CD4-positive, alpha-beta T cell treated with Interleukin-4 for 1 hour (primary cell): Measurements from ENCODE around the gene HSD17B14.
"Not testable (repeated sequence)": the region's sequence is repeated elsewhere in the genome, so short reads cannot be mapped to it uniquely, and the experiment has no call there.

Experiments used
- DNase-seq, 2 donors: peaks; one replicate each; pipeline ENCODE4 v3.0.0-alpha.2; 2020 to 2022

HSD17B14 gene

GRCh38 chr19:48836089-48837017, at the start of gene HSD17B14:
HSD17B14 (minus strand) TSS chr19:48836491; CDS start chr19:48836411, 80 bp downstream.
- no peak for DNase-seq

GRCh38 chr19:48883726-48884125, 47.4 kb upstream of the HSD17B14 start:
- no peak for DNase-seq

DNA sequence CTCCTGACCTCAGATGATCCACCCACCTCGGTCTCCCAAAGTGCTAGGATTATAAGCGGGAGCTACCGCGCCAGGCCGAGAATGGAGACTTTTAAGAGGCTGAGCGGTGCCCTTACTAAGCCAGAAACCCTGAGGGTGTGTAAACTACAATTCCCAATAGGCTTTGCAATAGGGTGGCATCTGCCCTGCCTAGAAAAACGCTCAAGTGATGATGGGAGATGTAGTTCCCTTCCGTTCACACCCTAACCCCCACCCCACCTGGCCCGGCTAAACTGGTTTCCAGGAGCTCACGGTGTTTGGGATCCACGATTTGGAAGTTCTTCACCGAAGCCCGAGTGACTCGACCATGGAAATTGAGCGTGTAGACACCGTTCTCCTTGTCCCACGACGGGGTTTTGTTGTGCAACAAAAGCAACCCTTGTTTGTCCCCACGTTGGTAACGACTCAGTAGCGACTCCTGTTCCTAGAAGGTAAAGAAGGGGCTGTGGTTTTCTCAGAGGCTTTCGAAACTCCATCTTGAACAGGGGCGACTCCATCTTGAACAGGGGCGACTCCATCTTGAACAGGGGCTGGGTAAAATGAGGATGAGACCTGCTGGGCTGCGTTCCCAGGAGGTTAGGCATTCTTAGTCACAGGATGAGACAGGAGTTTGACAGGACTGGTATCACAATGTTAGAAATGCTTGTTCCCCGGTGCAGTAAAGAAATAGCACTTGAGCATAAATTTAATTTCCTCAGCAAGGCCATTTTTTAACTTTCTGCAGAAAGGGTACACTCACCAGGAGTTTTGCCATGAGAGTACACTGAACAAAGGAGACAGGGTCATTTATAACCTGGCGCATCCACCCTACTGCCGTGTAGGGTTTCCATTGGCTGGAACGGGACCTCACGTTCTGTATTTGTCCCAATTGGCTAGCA, 45.7 kb upstream of the HSD17B14 start:
- peak; percentile 49 to 64 for DNase-seq

DNA sequence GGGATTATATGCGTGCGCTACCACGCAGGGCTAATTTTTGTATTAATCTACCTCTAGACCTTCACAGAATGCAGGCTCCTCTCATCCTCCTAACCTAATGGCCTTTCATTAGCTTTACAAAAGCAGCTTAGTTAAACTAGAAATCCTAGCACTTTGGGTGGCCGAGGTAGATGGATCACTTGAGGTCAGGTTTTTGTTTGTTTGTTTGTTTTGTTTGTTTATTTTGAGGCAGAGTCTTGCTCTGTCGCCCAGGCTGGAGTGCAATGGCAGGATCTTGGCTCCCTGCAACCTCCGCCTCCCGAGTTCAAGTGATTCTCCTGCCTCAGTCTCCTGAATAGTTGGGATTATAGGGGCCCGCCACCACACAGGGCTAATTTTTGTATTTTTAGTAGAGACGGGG, 43.4 kb upstream of the HSD17B14 start:
- peak in 1 of 2 donors; percentile 36 for DNase-seq

DNA sequence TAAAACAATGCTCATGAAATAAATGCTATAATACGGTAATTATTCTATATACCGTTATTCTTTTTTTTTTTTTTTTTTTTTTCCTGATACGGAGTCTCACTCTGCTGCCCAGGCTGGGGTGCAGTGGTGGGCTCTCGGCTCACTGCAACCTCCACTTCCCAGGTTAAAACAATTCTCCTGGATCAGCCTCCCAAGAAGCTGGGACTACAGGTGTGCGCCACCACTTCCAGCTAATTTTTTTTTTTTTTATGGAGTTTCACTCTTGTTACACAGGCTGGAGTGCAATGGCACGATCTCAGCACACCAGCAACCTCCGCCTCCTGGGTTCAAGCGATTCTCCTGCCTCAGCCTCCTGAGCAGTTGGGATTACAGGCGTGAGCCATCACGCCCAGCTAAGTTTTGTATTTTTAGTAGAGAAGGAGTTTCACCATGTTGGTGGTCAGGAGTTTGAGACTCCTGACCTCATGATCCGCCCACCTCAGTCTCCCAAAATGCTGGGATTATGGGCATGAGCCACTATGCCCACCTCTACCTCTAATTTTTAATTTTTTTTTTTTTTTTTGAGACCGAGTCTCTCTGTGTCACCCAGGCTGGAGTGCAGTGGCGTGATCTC, 42.8 kb upstream of the HSD17B14 start:
- DNase-seq, result no peak

DNA sequence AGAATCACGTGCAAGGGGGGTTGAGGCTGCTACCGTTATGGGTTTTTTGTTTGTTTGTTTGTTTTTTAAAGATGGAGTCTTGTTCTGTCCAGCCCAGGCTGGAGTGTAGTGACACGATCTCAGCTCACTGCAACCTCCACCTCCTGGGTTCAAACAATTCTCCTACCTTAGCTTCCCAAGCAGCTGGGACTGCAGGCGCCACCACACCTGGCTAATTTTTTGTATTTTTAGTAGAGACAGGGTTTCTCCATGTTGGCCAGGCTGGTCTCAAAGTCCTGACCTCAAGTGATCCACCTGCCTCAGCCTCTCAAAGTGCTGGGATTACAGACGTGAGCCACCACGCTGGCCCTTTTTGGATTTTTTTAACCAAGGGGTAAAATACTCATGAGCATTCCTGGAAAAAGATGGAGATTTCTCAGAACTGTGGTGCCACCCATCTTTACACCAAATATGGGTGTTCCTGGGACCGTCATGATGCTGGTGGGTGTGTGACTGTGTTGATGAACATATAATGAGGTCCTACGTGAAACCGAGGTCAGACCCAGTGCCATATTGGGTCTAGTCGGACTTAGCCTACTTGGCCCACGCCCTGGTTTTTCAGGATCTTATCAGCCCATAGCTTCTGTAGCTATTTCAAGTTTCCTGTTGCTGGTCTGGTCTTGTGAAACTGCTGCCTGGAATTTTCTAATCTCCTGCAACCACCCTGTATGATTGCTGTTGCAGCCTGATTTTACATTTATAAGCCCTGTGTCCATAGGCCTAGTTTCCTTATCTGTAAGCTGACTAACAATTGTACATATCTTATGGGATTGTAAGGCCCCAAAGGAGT, 42.1 kb upstream of the HSD17B14 start:
- DNase-seq, result peak; percentile 53 to 58

DNA sequence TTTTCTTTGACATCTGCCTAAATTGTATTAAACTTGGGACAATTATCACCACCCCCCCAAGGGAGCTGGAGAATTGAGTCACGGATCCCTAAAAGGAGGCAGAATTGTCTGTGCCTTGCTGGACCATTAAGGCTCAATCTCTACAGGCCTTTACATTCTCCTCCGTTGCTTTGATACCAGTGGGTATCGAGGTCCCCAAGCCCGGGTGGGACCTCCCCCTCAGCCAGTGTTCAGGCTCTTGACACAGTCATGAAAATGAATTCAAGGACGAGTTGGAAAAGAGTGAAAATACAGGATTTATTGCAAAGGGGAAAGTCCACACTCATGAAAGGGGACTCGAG, 41.5 kb upstream of the HSD17B14 start:
- peak in 1 of 2 donors; percentile 52 for DNase-seq

DNA sequence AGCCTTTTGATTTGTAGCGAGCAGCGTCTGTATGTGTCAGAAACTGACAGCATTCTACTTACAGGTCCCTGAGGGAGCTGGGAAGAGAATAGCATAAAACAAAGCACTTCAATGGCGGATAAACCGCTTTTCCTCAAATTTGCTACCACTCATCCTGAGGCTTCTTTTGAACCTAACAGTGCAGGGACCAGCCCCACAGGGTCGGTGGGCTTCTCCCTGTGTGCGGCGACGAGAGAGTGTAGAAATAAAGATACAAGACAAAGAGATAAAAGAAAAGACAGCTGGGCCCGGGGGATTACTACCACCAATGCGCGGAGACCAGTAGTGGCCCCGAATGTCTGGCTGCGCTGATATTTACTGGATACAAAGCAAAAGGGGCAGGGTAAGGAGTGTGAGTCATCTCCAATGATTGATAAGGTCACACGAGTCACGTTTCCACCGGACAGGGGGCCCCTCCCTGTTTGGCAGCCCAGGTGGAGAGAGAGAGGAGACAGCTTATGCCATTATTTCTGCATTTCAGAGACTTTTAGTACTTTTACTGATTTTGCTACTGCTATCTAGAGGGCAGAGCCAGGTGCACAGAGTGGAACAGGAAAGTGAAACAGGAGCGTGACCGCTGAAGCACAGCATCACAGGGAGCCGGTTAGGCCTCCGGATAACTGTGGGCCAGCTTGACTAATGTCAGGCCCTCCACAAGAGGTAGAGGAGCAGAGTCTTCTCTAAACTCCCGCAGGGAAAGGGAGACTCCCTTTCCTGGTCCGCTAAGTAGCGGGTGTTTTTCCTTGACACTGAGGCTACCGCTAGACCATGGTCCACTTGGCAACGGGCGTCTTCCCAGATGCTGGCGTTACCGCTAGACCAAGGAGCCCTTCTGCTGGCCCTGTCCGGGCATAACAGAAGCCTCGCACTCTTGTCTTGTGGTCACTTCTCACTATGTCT, 40.0 kb upstream of the HSD17B14 start:
- DNase-seq, result peak; percentile 51 to 52

- peak; percentile 38 to 55 for DNase-seq
Observed at GRCh38 chr19:48874303-48875135, 38.2 kb upstream of the HSD17B14 start.

- DNase-seq, result peak; percentile 25 to 39
Observed at GRCh38 chr19:48873476-48874302, 37.4 kb upstream of the HSD17B14 start.

- peak; percentile 90 for DNase-seq
Observed at GRCh38 chr19:48872884-48873475, 36.7 kb upstream of the HSD17B14 start.

- peak; percentile 99 to 100 for DNase-seq
Observed at GRCh38 chr19:48872182-48872883, 36.0 kb upstream of the HSD17B14 start, which contains the start of gene PPP1R15A. PPP1R15A (plus strand) TSS chr19:48872421; CDS start chr19:48873234, 813 bp downstream.

DNA sequence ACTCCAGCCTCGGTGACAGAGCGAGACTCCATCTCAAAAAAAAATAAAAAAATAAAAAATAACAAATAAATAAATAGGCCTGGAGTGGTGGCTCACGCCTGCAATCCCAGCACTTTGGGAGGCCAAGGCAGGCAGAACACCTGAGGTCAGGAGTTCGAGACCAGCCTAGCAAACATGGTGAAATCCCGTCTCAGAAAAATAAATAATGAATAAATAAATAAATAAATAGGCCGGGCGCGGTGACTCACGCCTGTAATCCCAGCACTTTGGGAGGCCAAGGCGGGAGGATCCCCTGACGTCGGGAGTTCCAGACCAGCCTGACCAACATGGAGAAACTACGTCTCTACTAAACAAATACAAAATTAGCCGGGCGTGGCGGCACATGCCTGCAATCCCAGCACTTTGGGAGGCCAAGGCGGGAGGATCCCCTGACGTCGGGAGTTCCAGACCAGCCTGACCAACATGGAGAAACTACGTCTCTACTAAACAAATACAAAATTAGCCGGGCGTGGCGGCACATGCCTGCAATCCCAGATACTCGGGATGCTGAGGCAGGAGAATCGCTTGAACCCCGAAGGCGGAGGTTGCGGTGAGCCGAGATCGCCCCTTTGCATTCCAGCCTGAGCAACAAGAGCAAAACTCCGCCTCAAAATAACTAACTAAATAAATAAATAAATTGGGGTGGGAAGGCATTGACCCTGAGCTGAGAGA, 35.3 kb upstream of the HSD17B14 start:
- DNase-seq, result not testable (repeated sequence)

DNA sequence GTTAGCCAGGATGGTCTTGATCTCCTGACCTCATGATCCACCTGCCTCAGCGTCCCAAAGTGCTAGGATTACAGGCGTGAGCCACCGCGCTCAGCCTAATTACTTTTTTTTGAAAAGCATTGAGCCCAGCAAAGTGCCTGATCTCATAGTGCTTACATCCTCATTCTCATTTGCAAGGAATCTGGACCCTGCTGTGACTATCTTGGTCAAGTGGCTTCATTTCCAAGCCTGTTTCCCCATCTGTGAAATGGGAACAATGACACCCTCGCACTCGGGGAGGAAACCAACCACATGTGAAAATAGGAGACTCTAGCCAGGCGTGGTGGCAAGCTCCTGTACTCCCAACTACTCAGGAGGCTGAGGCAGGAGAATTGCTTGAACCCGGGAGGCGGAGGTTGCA, 33.8 kb upstream of the HSD17B14 start:
- no peak for DNase-seq

DNA sequence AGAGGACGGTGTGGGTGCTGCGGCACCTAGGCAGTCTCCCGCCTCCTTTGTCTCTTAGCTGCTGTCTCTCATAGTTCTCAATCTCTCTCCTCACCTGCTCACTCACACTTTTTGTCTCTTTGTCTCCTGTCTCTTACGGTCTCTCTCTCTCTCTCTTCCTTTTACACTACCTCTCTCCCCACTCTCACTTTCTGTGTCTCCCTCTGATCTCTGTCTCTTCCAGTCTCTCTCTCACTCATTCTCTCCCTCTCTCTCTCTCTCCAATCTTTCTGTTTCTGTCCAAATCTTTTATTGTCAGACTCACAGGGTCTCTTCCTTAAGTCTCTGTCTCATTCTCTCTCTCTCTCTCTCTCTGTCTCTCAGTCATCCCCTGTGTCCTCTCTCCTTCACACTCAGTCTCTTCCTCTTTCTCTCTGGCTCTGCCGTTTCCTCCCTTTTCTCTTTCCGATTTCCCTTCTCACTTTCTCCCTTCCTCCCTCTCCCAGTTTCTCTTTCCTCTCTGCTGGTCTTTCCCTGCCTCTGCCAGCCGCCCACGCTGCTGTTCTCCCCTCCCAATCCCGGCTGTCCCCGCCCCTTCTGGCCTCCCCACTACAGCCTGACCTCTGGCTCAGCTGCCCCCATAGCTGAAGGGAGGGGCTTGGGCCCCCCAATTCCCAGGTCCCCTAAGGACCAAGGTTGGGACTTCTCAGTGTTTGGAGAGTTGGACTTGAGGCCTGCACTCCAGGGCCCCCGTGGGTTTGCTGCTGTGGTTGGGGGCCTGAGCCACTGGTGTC, 32.0 kb upstream of the HSD17B14 start, which contains the start of gene PLEKHA4:
Gene PLEKHA4 (minus strand): TSS at position 504 of the 773 bp plus-strand sequence. CDS start 997 bp downstream, outside the sequence.
- DNase-seq, result no peak

- no peak for DNase-seq
Observed at GRCh38 chr19:48867746-48868113, 31.4 kb upstream of the HSD17B14 start.
